Mesothelial cell of epicardium (in vitro differentiated cells): Measurements from ENCODE around the gene THBD. TPM values are rescaled to one million over a fixed set of nuclear protein-coding genes. Genes with fewer than 3 reads are reported as not detected.
A peak's percentile ranks its signal among the peaks of the same experiment; 100 is the strongest.
"Not testable (repeated sequence)": the region's sequence is repeated elsewhere in the genome, so short reads cannot be mapped to it uniquely, and the experiment has no call there.

Source experiments
- DNase-seq, 2 experiments: peaks; one replicate each; pipeline ENCODE4 v3.0.0; 2021; ENCODE audit warnings: low spot score in 2 of 2; ENCODE audit not compliant: unreplicated experiment in 2 of 2
- H3K27ac Mint-ChIP-seq: 2 replicates; pipeline ENCODE4 v1.8.0; 2021; ENCODE audit warnings: mixed read lengths
- H3K27me3 Mint-ChIP-seq: 2 replicates; pipeline ENCODE4 v1.8.0; 2021; ENCODE audit warnings: low read depth, mixed read lengths
- H3K36me3 Mint-ChIP-seq: 2 replicates; pipeline ENCODE4 v1.8.0; 2021; ENCODE audit warnings: mixed read lengths
- H3K4me1 Mint-ChIP-seq: 2 replicates; pipeline ENCODE4 v1.8.0; 2021; ENCODE audit warnings: mixed read lengths
- H3K4me3 Mint-ChIP-seq: 2 replicates; pipeline ENCODE4 v1.8.0; 2021; ENCODE audit warnings: mild to moderate bottlenecking, moderate library complexity, mixed read lengths
- H3K9me3 Mint-ChIP-seq: 2 replicates; pipeline ENCODE4 v1.8.0; 2021; ENCODE audit warnings: mixed read lengths
- total RNA-seq: library from RNA; stranded (reverse); gene quantifications from 3 replicates; pipeline ENCODE4 v1.2.1, GENCODE V29; 2021
- TF ChIP-seq, protein P1 (sequence below): fragments of 200-600 bp; sonication (generic); IDR thresholded peaks from one replicate; pipeline ENCODE4 v1.5.0; 2021; ENCODE audit warnings: antibody characterized with exemption; ENCODE audit not compliant: unreplicated experiment

The THBD gene
- total RNA-seq, 1 donor from 2014 or later: 0.85 TPM

GRCh38 chr20:23027721-23028120 is 21.8 kb downstream of the THBD start:
- Mint-ChIP-seq H3K4me3 (no peak overlapping the region), H3K27me3 (peaks cover 53% of the 10 kb centered on the region), H3K4me1 (peaks cover 31% of the 10 kb centered on the region), H3K27ac (no peak overlapping the region), H3K36me3 (no peaks in the 10 kb centered on the region), H3K9me3 (no peaks in the 10 kb centered on the region)
- TF ChIP-seq, protein P1, sequence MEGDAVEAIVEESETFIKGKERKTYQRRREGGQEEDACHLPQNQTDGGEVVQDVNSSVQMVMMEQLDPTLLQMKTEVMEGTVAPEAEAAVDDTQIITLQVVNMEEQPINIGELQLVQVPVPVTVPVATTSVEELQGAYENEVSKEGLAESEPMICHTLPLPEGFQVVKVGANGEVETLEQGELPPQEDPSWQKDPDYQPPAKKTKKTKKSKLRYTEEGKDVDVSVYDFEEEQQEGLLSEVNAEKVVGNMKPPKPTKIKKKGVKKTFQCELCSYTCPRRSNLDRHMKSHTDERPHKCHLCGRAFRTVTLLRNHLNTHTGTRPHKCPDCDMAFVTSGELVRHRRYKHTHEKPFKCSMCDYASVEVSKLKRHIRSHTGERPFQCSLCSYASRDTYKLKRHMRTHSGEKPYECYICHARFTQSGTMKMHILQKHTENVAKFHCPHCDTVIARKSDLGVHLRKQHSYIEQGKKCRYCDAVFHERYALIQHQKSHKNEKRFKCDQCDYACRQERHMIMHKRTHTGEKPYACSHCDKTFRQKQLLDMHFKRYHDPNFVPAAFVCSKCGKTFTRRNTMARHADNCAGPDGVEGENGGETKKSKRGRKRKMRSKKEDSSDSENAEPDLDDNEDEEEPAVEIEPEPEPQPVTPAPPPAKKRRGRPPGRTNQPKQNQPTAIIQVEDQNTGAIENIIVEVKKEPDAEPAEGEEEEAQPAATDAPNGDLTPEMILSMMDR: no peak
- DNase-seq: no peak

GRCh38 chr20:23025503-23025902 is 24.0 kb downstream of the THBD start:
- not testable (repeated sequence) for H3K4me3 Mint-ChIP-seq, DNase-seq, H3K36me3 Mint-ChIP-seq, H3K9me3 Mint-ChIP-seq
- Mint-ChIP-seq H3K27ac (peak overlapping the region; percentile 88), H3K27me3 (peaks cover 34% of the 10 kb centered on the region), H3K4me1 (peaks cover 41% of the 10 kb centered on the region)

DNA sequence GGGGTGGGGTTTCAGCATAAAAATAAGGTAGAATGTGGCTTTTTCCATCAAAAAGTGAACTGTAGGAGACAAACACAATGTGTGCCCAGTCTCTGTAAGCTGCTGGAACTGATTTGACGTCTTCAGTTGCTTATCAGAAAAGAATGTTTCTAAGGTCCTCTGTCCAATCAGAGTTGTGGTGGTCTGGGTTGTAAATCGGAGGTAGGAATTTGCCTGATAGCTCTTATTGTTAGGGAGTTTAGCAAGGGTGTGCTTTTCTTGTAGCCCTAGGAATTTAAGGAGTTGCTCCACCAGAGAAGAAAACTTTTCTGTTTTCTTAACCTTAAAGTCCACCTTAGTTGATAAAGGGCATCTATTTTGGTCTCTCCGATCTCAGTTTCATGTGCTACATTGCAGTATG is 24.8 kb downstream of the THBD start:
- no peak overlapping the region for H3K4me3 Mint-ChIP-seq
- peaks cover 39% of the 10 kb centered on the region for H3K4me1 Mint-ChIP-seq
- no peaks in the 10 kb centered on the region for H3K9me3 Mint-ChIP-seq
- H3K27me3 Mint-ChIP-seq: peaks cover 26% of the 10 kb centered on the region
- H3K36me3 Mint-ChIP-seq: no peaks in the 10 kb centered on the region
- peak overlapping the region; percentile 88 for H3K27ac Mint-ChIP-seq
- TF ChIP-seq, protein P1: no peak
- DNase-seq: no peak

- H3K4me1 Mint-ChIP-seq: peaks cover 39% of the 10 kb centered on the region
- H3K9me3 Mint-ChIP-seq: no peaks in the 10 kb centered on the region
- no peak overlapping the region for H3K4me3 Mint-ChIP-seq
- no peaks in the 10 kb centered on the region for H3K36me3 Mint-ChIP-seq
- H3K27ac Mint-ChIP-seq: peak overlapping the region; percentile 88
- TF ChIP-seq, protein P1: no peak
- H3K27me3 Mint-ChIP-seq: peaks cover 17% of the 10 kb centered on the region
- no peak for DNase-seq
Measured at GRCh38 chr20:23023621-23024177, 25.8 kb downstream of the THBD start.

DNA sequence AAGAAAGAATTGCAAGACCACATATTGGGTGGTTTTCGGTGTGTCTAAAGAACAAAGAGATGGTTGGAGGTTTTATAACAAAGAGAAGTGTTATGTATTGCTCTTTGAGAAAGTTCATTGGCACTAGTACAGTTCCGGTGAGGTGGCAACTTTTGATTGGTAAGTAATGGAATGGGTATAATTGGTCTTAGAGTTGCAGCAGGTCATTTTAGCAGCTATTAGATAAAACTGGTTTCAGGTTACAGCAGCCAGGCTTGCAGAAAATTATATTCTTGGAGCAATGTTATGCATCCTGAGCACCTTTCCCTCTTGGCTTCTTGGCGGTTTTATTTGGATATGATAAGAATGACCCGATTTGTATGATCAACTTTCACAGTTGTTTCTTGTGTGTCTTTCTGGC is 26.6 kb downstream of the THBD start:
- H3K9me3 Mint-ChIP-seq: no peaks in the 10 kb centered on the region
- peaks cover 14% of the 10 kb centered on the region for H3K27me3 Mint-ChIP-seq
- no peak for DNase-seq
- H3K4me1 Mint-ChIP-seq: peaks cover 39% of the 10 kb centered on the region
- H3K36me3 Mint-ChIP-seq: no peaks in the 10 kb centered on the region
- H3K27ac Mint-ChIP-seq: peak overlapping the region; percentile 37
- H3K4me3 Mint-ChIP-seq: no peak overlapping the region
- TF ChIP-seq, protein P1: no peak

- Mint-ChIP-seq H3K27ac (no peak overlapping the region), H3K4me1 (peaks cover 39% of the 10 kb centered on the region), H3K27me3 (peaks cover 6% of the 10 kb centered on the region), H3K36me3 (no peaks in the 10 kb centered on the region), H3K9me3 (no peaks in the 10 kb centered on the region), H3K4me3 (no peak overlapping the region)
- no peak for DNase-seq
- TF ChIP-seq, protein P1: no peak
Measured at GRCh38 chr20:23021951-23022350, 27.5 kb downstream of the THBD start.
